Epithelial cell of proximal tubule (primary cell): Measurements from ENCODE around the gene OTX2. TPM values are rescaled to one million over a fixed set of nuclear protein-coding genes. Genes with fewer than 3 reads are reported as not detected.

Experiments
- DNase-seq: peaks from one replicate; pipeline ENCODE4 v3.0.0-alpha.2; 2011; ENCODE audit warnings: low read depth
- H3K4me3 ChIP-seq: 2 replicates; pipeline ENCODE4 v1.5.1; 2011; ENCODE audit warnings: low read depth, mild to moderate bottlenecking, low read length
- CTCF ChIP-seq: conservative IDR thresholded peaks from 2 replicates; pipeline ENCODE4 v1.5.1; 2012; ENCODE audit warnings: low read depth, mild to moderate bottlenecking, low read length
- total RNA-seq: library from RNA; depleted of rRNA; stranded (reverse); fragments of >200 nt; gene quantifications from 2 replicates; pipeline ENCODE4 v1.2.3, GENCODE V29; 2015

The OTX2 gene
- total RNA-seq, 1 donor from 2014 or later: not detected

- DNase-seq: no peak
- TF ChIP-seq CTCF: no peak
- H3K4me3 ChIP-seq: no peak overlapping the region
These were observed 34.2 kb upstream of the OTX2 start for GRCh38 chr14:56844406-56845002.

GRCh38 chr14:56841611-56842010 is 31.3 kb upstream of the OTX2 start:
- no peak overlapping the region for H3K4me3 ChIP-seq
- DNase-seq: no peak
- TF ChIP-seq CTCF: no peak

- DNase-seq: no peak
- TF ChIP-seq CTCF: no peak
- no peak overlapping the region for H3K4me3 ChIP-seq
These were observed 29.9 kb upstream of the OTX2 start for GRCh38 chr14:56840221-56840620.

GRCh38 chr14:56829151-56829550 is 18.9 kb upstream of the OTX2 start:
- no peak for DNase-seq
- H3K4me3 ChIP-seq: no peak overlapping the region
- no peak for TF ChIP-seq CTCF

- TF ChIP-seq CTCF: no peak
These were observed 15.9 kb upstream of the OTX2 start for GRCh38 chr14:56826214-56826613.

GRCh38 chr14:56821805-56822610 is 11.7 kb upstream of the OTX2 start:
- no peak overlapping the region for H3K4me3 ChIP-seq
- TF ChIP-seq CTCF: no peak
- DNase-seq: no peak

More at GRCh38 chr14:56826214-56826613, 15.9 kb upstream of the OTX2 start:
- H3K4me3 ChIP-seq: no peak overlapping the region
- no peak for DNase-seq
